Karpas-422 (cell line): ENCODE measurements around the gene HOXB3. TPM values are rescaled to one million over a fixed set of nuclear protein-coding genes. Genes with fewer than 3 reads are reported as not detected.

Source experiments
- DNase-seq: peaks from one replicate; pipeline ENCODE4 v3.0.0-alpha.2; 2015
- H2AFZ ChIP-seq: fragments of 200-600 bp; sonication (generic); 2 replicates; pipeline ENCODE4 v1.6.1; 2014; ENCODE audit warnings: antibody characterized with exemption, low read length, mixed read lengths
- H3K27ac ChIP-seq: fragments of 200-600 bp; sonication (generic); 2 replicates; pipeline ENCODE4 v1.5.1; 2014; ENCODE audit warnings: mild to moderate bottlenecking, low read length, moderate library complexity
- H3K27me3 ChIP-seq: fragments of 200-600 bp; sonication (generic); 2 replicates; pipeline ENCODE4 v1.6.1; 2014; ENCODE audit warnings: low read length, mixed read lengths
- H3K36me3 ChIP-seq: fragments of 200-600 bp; sonication (generic); 2 replicates; pipeline ENCODE4 v1.6.1; 2014; ENCODE audit warnings: low read length, mixed read lengths; ENCODE audit not compliant: insufficient read depth
- H3K4me1 ChIP-seq: fragments of 200-600 bp; sonication (generic); 2 replicates; pipeline ENCODE4 v1.6.1; 2014; ENCODE audit warnings: mild to moderate bottlenecking, low read length, mixed read lengths
- H3K4me2 ChIP-seq: fragments of 200-600 bp; sonication (generic); 2 replicates; pipeline ENCODE4 v1.6.1; 2014; ENCODE audit warnings: low read length, low read depth, mild to moderate bottlenecking; ENCODE audit not compliant: poor library complexity, severe bottlenecking
- H3K4me3 ChIP-seq: fragments of 200-600 bp; sonication (generic); 2 replicates; pipeline ENCODE4 v1.5.1; 2014; ENCODE audit warnings: mild to moderate bottlenecking, antibody characterized with exemption, low read length, mixed read lengths
- H3K79me2 ChIP-seq: fragments of 200-600 bp; sonication (generic); 2 replicates; pipeline ENCODE4 v1.6.1; 2014; ENCODE audit warnings: mild to moderate bottlenecking, low read length, mixed read lengths
- H3K9ac ChIP-seq: fragments of 200-600 bp; sonication (generic); 2 replicates; pipeline ENCODE4 v1.6.0; 2014; ENCODE audit warnings: low read length
- H3K9me2 ChIP-seq: fragments of 200-600 bp; sonication (generic), shearing (Covaris generic); replicated peaks from 2 replicates; pipeline ENCODE4 v1.6.0; 2014; ENCODE audit warnings: mild to moderate bottlenecking, low read length, moderate library complexity; ENCODE audit not compliant: insufficient read depth
- H3K9me3 ChIP-seq: fragments of 300-700, 200-600 bp; sonication (generic); 2 replicates; pipeline ENCODE4 v1.6.1; 2014; ENCODE audit warnings: low read length, mixed read lengths
- H4K20me1 ChIP-seq: fragments of 200-600 bp; sonication (generic); 2 replicates; pipeline ENCODE4 v1.6.1; 2014; ENCODE audit warnings: mild to moderate bottlenecking, antibody characterized with exemption, low read length, low read depth; ENCODE audit not compliant: insufficient read depth
- total RNA-seq: library from RNA; depleted of rRNA; stranded (reverse); fragments of >200 nt; shearing (Covaris generic); gene quantifications from 2 replicates; pipeline ENCODE4 v1.2.3, GENCODE V29; 2014; ENCODE audit warnings: low replicate concordance

Gene HOXB3
- total RNA-seq, 1 experiment from 2014 or later, result 0.97 TPM

- Histone ChIP-seq H3K4me1 (peaks cover 11% of the 10 kb centered on the region), H3K9me2 (no peaks in the 10 kb centered on the region), H3K9ac (peak within 1 kb of the TSS; percentile 47), H3K27me3 (no peaks in the 10 kb centered on the region), H3K27ac (no peak within 1 kb of the TSS), H2AFZ (peak within 1 kb of the TSS; percentile 78; the same call in 1 of the 2 replicates), H3K36me3 (no peaks in the 10 kb centered on the region), H3K79me2 (no peaks in the 10 kb centered on the region), H3K9me3 (no peaks in the 10 kb centered on the region), H4K20me1 (no peaks in the 10 kb centered on the region), H3K4me3 (peak within 1 kb of the TSS; percentile 59; the same call in 1 of the 2 replicates), H3K4me2 (peak within 1 kb of the TSS; percentile 60)
- peak; percentile 47 for DNase-seq
Measured at GRCh38 chr17:48626245-48627117, 36.4 kb upstream of the HOXB3 start, which contains the start of gene HOXB9. HOXB9 (minus strand) TSS chr17:48626358; CDS start chr17:48626269, 89 bp downstream.

GRCh38 chr17:48625495-48626244 is 35.6 kb upstream of the HOXB3 start:
- Histone ChIP-seq H3K27ac (no peak overlapping the region), H3K9ac (peak overlapping the region; percentile 47), H3K36me3 (no peaks in the 10 kb centered on the region), H2AFZ (no peak overlapping the region; the same call in 1 of the 2 replicates), H3K4me2 (peak overlapping the region; percentile 59), H3K4me3 (peak overlapping the region; percentile 43; the same call in 1 of the 2 replicates), H3K9me3 (no peaks in the 10 kb centered on the region), H3K79me2 (no peaks in the 10 kb centered on the region), H3K4me1 (peaks cover 11% of the 10 kb centered on the region), H4K20me1 (no peaks in the 10 kb centered on the region), H3K27me3 (no peaks in the 10 kb centered on the region), H3K9me2 (no peaks in the 10 kb centered on the region)
- DNase-seq, result no peak

- no peak overlapping the region for H2AFZ ChIP-seq
- H3K27ac ChIP-seq, result no peak overlapping the region
- peaks cover 11% of the 10 kb centered on the region for H3K4me1 ChIP-seq
- H3K9me2 ChIP-seq, result no peaks in the 10 kb centered on the region
- H3K9ac ChIP-seq, result no peak overlapping the region
- DNase-seq, result no peak
- no peaks in the 10 kb centered on the region for H4K20me1 ChIP-seq
- H3K27me3 ChIP-seq, result no peaks in the 10 kb centered on the region
- no peak overlapping the region for H3K4me3 ChIP-seq
- no peaks in the 10 kb centered on the region for H3K79me2 ChIP-seq
- no peaks in the 10 kb centered on the region for H3K9me3 ChIP-seq
- H3K36me3 ChIP-seq, result no peaks in the 10 kb centered on the region
- H3K4me2 ChIP-seq, result no peak overlapping the region
Measured at GRCh38 chr17:48624544-48625494, 34.8 kb upstream of the HOXB3 start.

- Histone ChIP-seq H3K4me2 (no peak overlapping the region), H3K27me3 (no peaks in the 10 kb centered on the region), H3K79me2 (no peaks in the 10 kb centered on the region), H4K20me1 (no peaks in the 10 kb centered on the region), H3K9me2 (no peaks in the 10 kb centered on the region), H3K36me3 (no peaks in the 10 kb centered on the region), H3K27ac (no peak overlapping the region), H3K9me3 (no peaks in the 10 kb centered on the region), H3K4me1 (peaks cover 11% of the 10 kb centered on the region), H3K9ac (no peak overlapping the region), H2AFZ (no peak overlapping the region), H3K4me3 (no peak overlapping the region)
- no peak for DNase-seq
Measured at GRCh38 chr17:48624118-48624517, 34.1 kb upstream of the HOXB3 start.

- H3K36me3 ChIP-seq, result no peaks in the 10 kb centered on the region
- H3K27ac ChIP-seq, result no peak overlapping the region
- H3K9me2 ChIP-seq, result no peaks in the 10 kb centered on the region
- H3K9ac ChIP-seq, result no peak overlapping the region
- no peaks in the 10 kb centered on the region for H3K79me2 ChIP-seq
- no peak overlapping the region for H3K4me3 ChIP-seq
- no peak overlapping the region for H2AFZ ChIP-seq
- H3K4me1 ChIP-seq, result peaks cover 11% of the 10 kb centered on the region
- no peak for DNase-seq
- no peak overlapping the region for H3K4me2 ChIP-seq
- H4K20me1 ChIP-seq, result no peaks in the 10 kb centered on the region
- no peaks in the 10 kb centered on the region for H3K9me3 ChIP-seq
- no peaks in the 10 kb centered on the region for H3K27me3 ChIP-seq
Measured at GRCh38 chr17:48623583-48623982, 33.5 kb upstream of the HOXB3 start.

DNA sequence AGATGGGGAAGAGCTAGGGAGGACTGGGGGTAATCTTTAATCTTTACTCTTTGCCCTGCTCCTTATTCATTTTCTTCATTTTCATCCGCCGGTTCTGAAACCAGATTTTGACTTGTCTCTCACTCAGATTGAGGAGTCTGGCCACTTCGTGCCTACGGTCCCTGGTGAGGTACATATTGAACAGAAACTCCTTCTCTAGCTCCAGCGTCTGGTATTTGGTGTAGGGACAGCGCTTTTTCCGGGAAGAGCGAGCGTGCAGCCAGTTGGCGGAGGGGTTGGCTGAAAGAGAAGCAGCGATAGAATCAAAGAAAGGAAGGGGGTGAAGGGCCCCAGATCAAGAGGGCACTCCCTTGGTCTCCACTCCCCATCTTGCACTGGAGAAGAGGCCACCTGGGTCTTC is 32.8 kb upstream of the HOXB3 start:
- Histone ChIP-seq H3K4me1 (peaks cover 11% of the 10 kb centered on the region), H4K20me1 (no peaks in the 10 kb centered on the region), H3K4me3 (no peak overlapping the region), H3K27ac (no peak overlapping the region), H3K4me2 (no peak overlapping the region), H2AFZ (no peak overlapping the region), H3K9me3 (no peaks in the 10 kb centered on the region), H3K36me3 (no peaks in the 10 kb centered on the region), H3K9ac (no peak overlapping the region), H3K9me2 (no peaks in the 10 kb centered on the region), H3K27me3 (no peaks in the 10 kb centered on the region), H3K79me2 (no peaks in the 10 kb centered on the region)
- no peak for DNase-seq

DNA sequence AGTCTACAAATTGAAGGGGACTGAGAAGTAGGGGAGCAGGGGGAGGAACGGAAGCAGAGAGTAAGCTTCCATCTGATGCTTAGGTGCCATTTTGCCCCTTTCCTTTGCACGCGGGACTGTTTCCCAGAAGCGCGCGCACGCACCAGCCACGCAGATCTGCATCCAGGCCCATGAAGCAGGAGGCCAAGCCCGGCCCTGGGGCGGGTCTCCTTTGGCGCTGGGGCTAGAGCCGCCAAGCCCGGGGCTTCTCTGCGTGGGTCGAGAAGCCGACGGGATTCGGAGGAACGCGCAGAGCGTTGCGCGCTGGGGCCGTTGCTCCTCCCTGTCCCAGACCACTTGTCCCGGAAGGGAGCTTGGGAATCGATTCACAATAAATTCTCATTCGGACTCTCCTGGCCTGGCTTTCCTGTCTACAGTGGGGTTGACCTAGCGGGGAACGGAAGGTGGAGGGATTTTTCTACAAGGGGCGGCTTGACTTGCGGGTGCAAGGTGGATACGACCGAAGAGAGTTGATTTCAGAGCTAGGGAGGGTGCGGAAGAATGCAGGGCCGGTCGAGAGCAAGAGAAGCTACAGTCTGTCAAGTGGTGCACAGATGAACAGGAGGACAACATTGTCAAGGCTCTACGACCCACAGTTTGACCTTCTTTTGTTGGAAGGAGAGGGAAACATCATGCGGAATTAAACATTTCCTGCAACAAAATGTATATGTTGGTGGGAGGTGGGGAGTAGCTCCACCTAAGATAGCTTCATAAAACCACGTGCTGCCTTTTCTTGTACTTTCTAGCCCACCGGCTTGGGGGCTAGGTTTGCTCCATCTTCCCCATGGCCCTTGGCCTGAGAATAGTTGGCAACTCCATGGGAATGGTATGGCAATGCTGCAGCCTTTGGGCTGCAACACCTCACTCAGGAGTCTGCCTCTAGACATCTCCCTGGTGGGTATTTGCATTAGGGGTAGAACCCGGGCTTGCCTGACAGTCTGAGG is 31.7 kb upstream of the HOXB3 start:
- Histone ChIP-seq H3K36me3 (no peaks in the 10 kb centered on the region), H3K9me3 (no peaks in the 10 kb centered on the region), H3K27ac (no peak overlapping the region), H3K4me3 (no peak overlapping the region), H3K9me2 (no peaks in the 10 kb centered on the region), H3K4me2 (no peak overlapping the region), H2AFZ (no peak overlapping the region), H3K79me2 (no peaks in the 10 kb centered on the region), H4K20me1 (no peaks in the 10 kb centered on the region), H3K27me3 (no peaks in the 10 kb centered on the region), H3K9ac (no peak overlapping the region), H3K4me1 (peaks cover 9% of the 10 kb centered on the region)
- DNase-seq, result no peak
